Panc1 (cell line): ENCODE data around the gene ELOVL2. TPM values are rescaled to one million over a fixed set of nuclear protein-coding genes. Genes with fewer than 3 reads are reported as not detected.

Experiments
- ATAC-seq: fragments of 200-7000 bp; cut with Tn5 transposase; 2 replicates; pipeline ENCODE4 v1.9.1; 2020; ENCODE audit warnings: mild to moderate bottlenecking, moderate library complexity
- BruUV-seq: library from RNA; stranded (reverse); fragments of 400-500 nt; replicated peaks from 2 replicates; lab custom pipeline; 2021; lab: Mats Ljungman, UMichigan
- CTCF ChIA-PET: fragments of 300-600 bp; sonication (Branson Sonifier 250); formaldehyde crosslinking; loops from one replicate; lab custom pipeline; 2022; ENCODE audit warnings: antibody characterized with exemption; lab: Charles Lee
- POLR2A ChIA-PET: fragments of 300-600 bp; sonication (Branson Sonifier 250); formaldehyde crosslinking; loops from one replicate; lab custom pipeline; 2022; ENCODE audit warnings: antibody characterized with exemption; lab: Charles Lee
- DNase-seq: peaks from one replicate; pipeline ENCODE4 v3.0.0-alpha.2; 2010; ENCODE audit warnings: low read depth, low spot score
- H3K27ac ChIP-seq: 2 replicates; pipeline ENCODE4 v1.5.1; 2011; ENCODE audit warnings: mild to moderate bottlenecking, low read length, inconsistent platforms
- H3K27me3 ChIP-seq: fragments of 200-500 bp; sonication (Bioruptor generic); 2 replicates; pipeline ENCODE4 v1.6.0; 2014; ENCODE audit warnings: low read length, inconsistent platforms; ENCODE audit not compliant: control insufficient read depth, insufficient read depth
- H3K36me3 ChIP-seq: fragments of 200-500 bp; sonication (Bioruptor generic); 2 replicates; pipeline ENCODE4 v1.5.1; 2014; ENCODE audit warnings: inconsistent platforms, mild to moderate bottlenecking, low read length, moderate library complexity; ENCODE audit not compliant: control insufficient read depth, insufficient read depth
- H3K4me1 ChIP-seq: 2 replicates; pipeline ENCODE4 v1.5.1; 2011; ENCODE audit warnings: inconsistent platforms, mild to moderate bottlenecking, low read length, moderate library complexity; ENCODE audit not compliant: control insufficient read depth, insufficient read depth
- H3K4me3 ChIP-seq, 2 experiments: 2 replicates each; pipeline ENCODE4 v1.5.1; 2011 to 2012; ENCODE audit warnings: low read depth in 2 of 2, low read length in 2 of 2, mild to moderate bottlenecking in 2 of 2, inconsistent platforms in 1 of 2, moderate library complexity in 1 of 2
- H3K9me3 ChIP-seq: fragments of 200-500 bp; sonication (Bioruptor generic); 2 replicates; pipeline ENCODE4 v1.5.1; 2014; ENCODE audit warnings: low read depth, mild to moderate bottlenecking, inconsistent platforms, low read length, moderate library complexity; ENCODE audit not compliant: control insufficient read depth, insufficient read depth
- POLR2AphosphoS5 ChIP-seq: IDR thresholded peaks from 2 replicates; pipeline ENCODE4 v1.6.1; 2012; ENCODE audit warnings: mild to moderate bottlenecking, low read depth, low read length, moderate library complexity
- SIN3A ChIP-seq: IDR thresholded peaks from 2 replicates; pipeline ENCODE4 v1.6.1; 2012; ENCODE audit warnings: low read depth, mild to moderate bottlenecking, low read length, moderate library complexity, borderline replicate concordance; ENCODE audit not compliant: insufficient read depth
- TCF7L2 ChIP-seq: IDR thresholded peaks from 2 replicates; pipeline ENCODE4 v1.6.1; 2011; ENCODE audit warnings: mild to moderate bottlenecking, low read depth, low read length, inconsistent platforms
- in situ Hi-C: cut with HindIII; loops from 2 replicates; pipeline ENCODE4 v1.10.0; 2016; ENCODE audit warnings: low sequenced_read_pairs, low pct_unique_long_range_greater_than_20kb
- intact Hi-C: fragments of 100-400 bp; cut with micrococcal nuclease; formaldehyde crosslinking; loops from one replicate; pipeline ENCODE4 v1.10.0; 2022; ENCODE audit not compliant: unreplicated experiment
- total RNA-seq: library from RNA; stranded (reverse); gene quantifications from one replicate; pipeline ENCODE4 v1.2.1, GENCODE V29; 2021; ENCODE audit not compliant: unreplicated experiment
- TF ChIP-seq, protein P1 (sequence below), 2 experiments: IDR thresholded peaks; 2 replicates each; pipeline ENCODE4 v1.6.1; 2011 to 2012; ENCODE audit warnings: low read depth in 2 of 2, control low read depth in 1 of 2, low read length in 1 of 2, mild to moderate bottlenecking in 1 of 2, moderate library complexity in 1 of 2; ENCODE audit not compliant: insufficient read depth in 1 of 2
- TF ChIP-seq, protein P2 (sequence below): fragments of 450-650 bp; IDR thresholded peaks from 2 replicates; pipeline ENCODE4 v1.5.1; 2017; ENCODE audit warnings: mild to moderate bottlenecking

Gene ELOVL2
- total RNA-seq, 1 experiment from 2014 or later = 27.8 TPM

DNA sequence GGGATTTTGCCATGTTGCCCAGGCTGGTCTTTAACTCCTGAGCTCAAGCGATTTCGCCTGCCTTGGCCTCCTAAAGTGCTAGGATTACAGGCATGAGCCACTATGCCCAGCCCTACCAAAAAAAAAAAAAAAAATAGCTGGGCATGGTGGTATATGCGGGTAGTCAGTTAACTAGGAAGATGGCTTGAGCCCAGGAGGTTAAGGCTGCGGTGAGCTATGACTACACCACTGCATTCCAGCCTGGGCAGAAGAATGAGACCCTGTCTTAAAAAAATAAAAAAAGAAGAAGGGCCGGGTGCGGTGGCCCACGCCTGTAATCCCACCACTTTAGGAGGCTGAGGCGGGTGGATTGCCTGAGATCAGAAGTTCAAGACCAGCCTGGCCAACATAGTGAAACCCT, 50.2 kb downstream of the ELOVL2 start:
- no peak overlapping the region for H3K4me3 ChIP-seq
- CTCF ChIA-PET = interaction anchor here (0.6 kb wide), 1 partner anchor 39 kb away, joined by 5 read pairs; no protein-coding TSS in a partner anchor
- TF ChIP-seq SIN3A (no peak), TCF7L2 (no peak)
- TF ChIP-seq, protein P1, sequence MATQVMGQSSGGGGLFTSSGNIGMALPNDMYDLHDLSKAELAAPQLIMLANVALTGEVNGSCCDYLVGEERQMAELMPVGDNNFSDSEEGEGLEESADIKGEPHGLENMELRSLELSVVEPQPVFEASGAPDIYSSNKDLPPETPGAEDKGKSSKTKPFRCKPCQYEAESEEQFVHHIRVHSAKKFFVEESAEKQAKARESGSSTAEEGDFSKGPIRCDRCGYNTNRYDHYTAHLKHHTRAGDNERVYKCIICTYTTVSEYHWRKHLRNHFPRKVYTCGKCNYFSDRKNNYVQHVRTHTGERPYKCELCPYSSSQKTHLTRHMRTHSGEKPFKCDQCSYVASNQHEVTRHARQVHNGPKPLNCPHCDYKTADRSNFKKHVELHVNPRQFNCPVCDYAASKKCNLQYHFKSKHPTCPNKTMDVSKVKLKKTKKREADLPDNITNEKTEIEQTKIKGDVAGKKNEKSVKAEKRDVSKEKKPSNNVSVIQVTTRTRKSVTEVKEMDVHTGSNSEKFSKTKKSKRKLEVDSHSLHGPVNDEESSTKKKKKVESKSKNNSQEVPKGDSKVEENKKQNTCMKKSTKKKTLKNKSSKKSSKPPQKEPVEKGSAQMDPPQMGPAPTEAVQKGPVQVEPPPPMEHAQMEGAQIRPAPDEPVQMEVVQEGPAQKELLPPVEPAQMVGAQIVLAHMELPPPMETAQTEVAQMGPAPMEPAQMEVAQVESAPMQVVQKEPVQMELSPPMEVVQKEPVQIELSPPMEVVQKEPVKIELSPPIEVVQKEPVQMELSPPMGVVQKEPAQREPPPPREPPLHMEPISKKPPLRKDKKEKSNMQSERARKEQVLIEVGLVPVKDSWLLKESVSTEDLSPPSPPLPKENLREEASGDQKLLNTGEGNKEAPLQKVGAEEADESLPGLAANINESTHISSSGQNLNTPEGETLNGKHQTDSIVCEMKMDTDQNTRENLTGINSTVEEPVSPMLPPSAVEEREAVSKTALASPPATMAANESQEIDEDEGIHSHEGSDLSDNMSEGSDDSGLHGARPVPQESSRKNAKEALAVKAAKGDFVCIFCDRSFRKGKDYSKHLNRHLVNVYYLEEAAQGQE (IDR thresholded peaks at IDR 0.05; ENCODE audit: insufficient read depth in 1 of 2, low read depth in 2 of 2, low read length in 1 of 2) = no peak
- H3K27ac ChIP-seq = no peak overlapping the region
- ATAC-seq = no peak
- intact Hi-C loops (no loop called here), in situ Hi-C loops (no loop called here)
- BruUV-seq = no TSS peak
- no peaks in the 10 kb centered on the region for H3K4me1 ChIP-seq
- no peaks in the 10 kb centered on the region for H3K36me3 ChIP-seq
- no peak for DNase-seq
- H3K9me3 ChIP-seq = no peaks in the 10 kb centered on the region
- H3K27me3 ChIP-seq = no peaks in the 10 kb centered on the region
- POLR2A ChIA-PET = interaction anchor here (0.6 to 0.7 kb wide), 2 partner anchors 46 to 63 kb away, joined by 3 to 8 read pairs; no protein-coding TSS in a partner anchor

DNA sequence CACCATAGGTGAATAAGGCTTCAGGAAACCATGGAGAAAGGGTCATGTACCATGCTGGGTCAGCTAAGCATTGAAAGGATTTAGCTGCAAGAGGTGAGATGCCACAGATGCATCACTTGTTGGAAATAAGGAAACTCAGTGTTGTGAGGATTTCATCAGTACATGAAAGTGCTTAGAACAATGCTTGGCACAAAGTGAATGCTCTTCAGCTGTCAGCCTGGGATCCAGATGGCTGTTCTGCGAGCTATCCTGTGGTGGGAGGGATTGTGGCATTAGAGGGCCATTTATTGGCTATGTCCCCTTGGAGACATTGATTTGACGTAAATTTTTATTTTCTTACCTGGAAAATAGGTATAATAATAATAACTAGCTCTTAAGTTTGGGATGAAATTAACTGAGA, 53.0 kb downstream of the ELOVL2 start:
- intact Hi-C loops = no loop called here
- H3K4me3 ChIP-seq = no peak overlapping the region
- no peak overlapping the region for H3K27ac ChIP-seq
- no peaks in the 10 kb centered on the region for H3K9me3 ChIP-seq
- TF ChIP-seq, protein P1 (IDR thresholded peaks at IDR 0.05; ENCODE audit: insufficient read depth in 1 of 2, low read depth in 2 of 2, low read length in 1 of 2) = no peak
- TF ChIP-seq TCF7L2 (no peak), POLR2AphosphoS5 (no peak), SIN3A (no peak)
- TF ChIP-seq, protein P2, sequence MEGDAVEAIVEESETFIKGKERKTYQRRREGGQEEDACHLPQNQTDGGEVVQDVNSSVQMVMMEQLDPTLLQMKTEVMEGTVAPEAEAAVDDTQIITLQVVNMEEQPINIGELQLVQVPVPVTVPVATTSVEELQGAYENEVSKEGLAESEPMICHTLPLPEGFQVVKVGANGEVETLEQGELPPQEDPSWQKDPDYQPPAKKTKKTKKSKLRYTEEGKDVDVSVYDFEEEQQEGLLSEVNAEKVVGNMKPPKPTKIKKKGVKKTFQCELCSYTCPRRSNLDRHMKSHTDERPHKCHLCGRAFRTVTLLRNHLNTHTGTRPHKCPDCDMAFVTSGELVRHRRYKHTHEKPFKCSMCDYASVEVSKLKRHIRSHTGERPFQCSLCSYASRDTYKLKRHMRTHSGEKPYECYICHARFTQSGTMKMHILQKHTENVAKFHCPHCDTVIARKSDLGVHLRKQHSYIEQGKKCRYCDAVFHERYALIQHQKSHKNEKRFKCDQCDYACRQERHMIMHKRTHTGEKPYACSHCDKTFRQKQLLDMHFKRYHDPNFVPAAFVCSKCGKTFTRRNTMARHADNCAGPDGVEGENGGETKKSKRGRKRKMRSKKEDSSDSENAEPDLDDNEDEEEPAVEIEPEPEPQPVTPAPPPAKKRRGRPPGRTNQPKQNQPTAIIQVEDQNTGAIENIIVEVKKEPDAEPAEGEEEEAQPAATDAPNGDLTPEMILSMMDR = no peak
- no peaks in the 10 kb centered on the region for H3K36me3 ChIP-seq
- no peaks in the 10 kb centered on the region for H3K27me3 ChIP-seq
- no TSS peak for BruUV-seq
- ATAC-seq = no peak
- in situ Hi-C loops = no loop called here
- CTCF ChIA-PET = interaction anchor here (0.6 kb wide), 1 partner anchor 143 kb away, joined by 3 read pairs; no protein-coding TSS in a partner anchor
- POLR2A ChIA-PET = interaction anchor here (0.6 kb wide), 1 partner anchor 96 kb away, joined by 10 read pairs; no protein-coding TSS in a partner anchor
- no peaks in the 10 kb centered on the region for H3K4me1 ChIP-seq
- DNase-seq = no peak
